HG02885 (cell line): ENCODE data around the gene DDHD1.
"Not testable (repeated sequence)": the region's sequence is repeated elsewhere in the genome, so short reads cannot be mapped to it uniquely, and the experiment has no call there.

ENCODE experiments used
- ATAC-seq: cut with Tn5 transposase; IDR thresholded peaks from one replicate; pipeline ENCODE4 v1.9.1; 2021; ENCODE audit warnings: mild to moderate bottlenecking; ENCODE audit not compliant: unreplicated experiment, poor library complexity

Gene DDHD1

DNA sequence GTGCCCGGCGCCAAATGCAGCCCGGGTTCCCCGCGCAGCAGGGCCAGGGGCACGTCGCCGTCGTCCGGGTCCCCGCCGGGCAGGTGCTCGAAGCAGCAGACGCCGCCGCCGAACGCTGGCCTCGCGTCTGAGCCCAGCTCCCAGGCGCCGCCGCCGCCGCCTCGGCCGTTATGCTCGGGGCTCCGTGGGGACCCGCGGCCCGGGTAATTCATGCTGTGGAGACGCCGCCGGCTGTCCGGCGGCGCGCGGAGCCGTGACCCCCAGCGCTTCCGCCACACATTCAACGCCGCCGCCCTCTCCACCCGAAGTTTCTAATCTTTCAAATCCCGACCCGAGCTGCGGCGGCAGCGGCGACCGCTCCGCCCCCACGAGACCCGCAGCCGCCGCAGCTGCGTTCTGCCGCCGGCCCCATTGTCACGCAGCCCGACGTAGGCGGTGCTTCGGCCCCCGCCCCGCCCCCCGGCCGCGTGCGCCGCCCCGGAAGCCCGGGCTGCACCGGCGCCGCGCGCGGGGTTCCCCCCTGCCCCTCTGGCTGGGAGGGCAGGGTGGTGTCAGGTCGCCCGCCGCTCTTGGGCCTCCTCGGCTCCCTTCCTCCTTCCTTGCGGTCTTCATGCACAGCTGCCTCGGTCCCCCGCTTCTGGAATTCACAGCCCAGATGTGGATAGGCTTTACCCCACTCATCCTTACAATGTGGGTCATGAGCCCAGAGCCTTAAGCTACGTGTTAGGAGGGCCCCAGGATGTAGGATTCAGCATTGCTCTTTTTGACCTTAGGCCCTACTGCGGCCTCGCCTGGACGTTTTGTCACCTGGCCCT is at the start of gene DDHD1:
Gene DDHD1, minus strand, starts transcription at position 437 of the 815 bp plus-strand sequence. Its CDS starts 225 bp downstream, at position 212.
- ATAC-seq = peak; percentile 77

DNA sequence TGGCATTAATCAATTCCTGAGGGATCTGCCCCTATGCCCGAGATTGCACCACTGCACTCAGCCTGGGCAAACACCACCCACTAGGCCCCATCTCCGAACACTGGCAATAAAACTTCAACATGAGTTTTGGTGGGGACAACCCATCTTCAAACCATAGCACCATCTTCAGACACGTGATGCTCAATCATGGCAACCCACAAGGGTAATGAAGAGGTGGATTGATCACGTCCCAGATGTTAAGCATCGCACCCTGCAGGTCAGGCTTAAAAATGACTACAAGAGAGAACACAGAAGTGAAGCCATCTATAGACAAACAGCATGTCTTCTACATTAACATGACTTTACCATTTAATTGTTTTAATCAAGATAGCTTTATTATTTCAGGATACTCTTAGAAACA is 42.8 kb upstream of the DDHD1 start:
- ATAC-seq = no peak

DNA sequence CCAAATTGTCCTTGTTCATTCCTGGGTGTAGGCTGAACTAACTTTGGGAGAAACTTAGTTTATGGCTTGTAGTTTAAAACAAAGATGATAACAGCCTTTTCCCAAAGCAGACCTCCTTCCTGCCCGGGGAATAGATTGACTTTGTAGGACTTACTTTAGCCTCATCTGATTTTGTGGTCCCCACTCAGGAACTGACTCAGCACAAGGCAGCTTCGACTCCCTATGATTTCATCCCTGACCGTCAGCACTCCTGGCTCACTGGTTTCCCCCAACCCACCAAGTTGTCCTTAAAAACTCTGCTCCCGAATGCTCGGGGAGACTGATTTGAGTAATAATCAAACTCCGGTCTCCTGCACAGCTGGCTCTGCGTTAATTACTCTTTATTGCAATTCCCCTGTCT is 40.1 kb upstream of the DDHD1 start:
- no peak for ATAC-seq

GRCh38 chr14:53192052-53192760 is 39.1 kb upstream of the DDHD1 start:
- no peak for ATAC-seq

DNA sequence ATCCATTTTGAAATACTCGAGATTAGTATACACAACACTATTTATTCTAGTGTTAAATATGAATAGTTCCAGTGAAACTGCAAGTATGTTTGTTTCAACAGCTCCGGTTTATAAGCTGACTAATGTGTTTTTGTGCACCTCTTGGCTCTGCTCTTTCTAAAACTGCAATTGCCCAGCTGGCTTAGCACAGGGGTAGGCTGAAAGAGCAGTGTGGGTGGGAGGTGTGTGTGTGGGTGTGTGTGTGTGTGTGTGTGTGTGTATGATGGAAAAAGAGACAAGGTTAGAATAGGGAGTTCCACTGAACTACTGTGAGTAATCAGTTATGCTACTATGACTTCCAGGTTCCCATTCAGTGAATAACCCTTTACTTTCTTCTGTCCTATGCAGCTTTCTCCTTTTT is 37.8 kb upstream of the DDHD1 start:
- peak; percentile 83 for ATAC-seq

DNA sequence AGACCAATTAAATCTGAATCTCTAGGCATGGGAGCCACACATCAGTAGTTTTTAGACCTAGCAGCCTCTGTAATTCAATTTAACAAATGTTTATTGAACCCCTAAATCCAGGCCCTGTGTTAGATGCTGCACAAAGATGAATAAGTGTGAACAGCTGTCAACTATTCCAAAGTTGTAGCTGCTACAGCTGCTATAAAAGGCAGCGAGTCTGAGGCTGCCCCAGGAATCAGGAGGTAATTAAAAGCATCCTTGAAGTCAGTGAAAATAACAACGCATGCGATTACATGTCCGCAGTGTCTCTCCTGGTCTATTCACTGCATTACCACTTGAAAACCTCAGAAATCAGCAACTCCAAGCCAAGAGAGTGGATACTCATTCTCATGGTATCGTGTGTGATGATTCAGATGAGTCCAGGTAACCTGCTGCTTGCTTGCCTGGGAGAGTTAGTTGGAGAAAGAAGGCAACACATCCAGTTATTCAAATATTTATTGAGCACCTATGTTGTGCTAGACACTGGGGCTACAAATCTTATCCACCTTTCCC is 34.9 kb upstream of the DDHD1 start:
- no peak for ATAC-seq

DNA sequence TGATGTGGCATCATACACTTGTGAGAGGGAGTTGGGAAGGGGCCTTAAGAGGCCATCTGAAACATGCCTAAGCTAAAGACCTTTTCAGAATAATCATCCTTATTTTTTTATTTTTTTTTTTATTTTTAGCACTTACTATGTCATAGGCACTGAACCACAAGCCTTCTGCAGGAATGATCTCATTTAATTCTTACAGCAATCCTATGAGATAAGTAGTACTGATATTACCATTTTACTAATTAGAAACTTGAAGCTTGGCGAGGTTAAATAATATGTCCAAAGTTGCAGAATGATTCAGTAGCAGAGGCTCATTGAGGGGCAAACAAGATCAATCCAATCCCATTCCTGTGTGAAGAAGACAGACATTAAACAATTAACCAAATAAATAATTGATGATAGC is 33.4 kb upstream of the DDHD1 start:
- no peak for ATAC-seq

- ATAC-seq = no peak
Measured at GRCh38 chr14:53183611-53184010, 30.5 kb upstream of the DDHD1 start.

- ATAC-seq = no peak
Measured at GRCh38 chr14:53183056-53183455, 29.9 kb upstream of the DDHD1 start.

DNA sequence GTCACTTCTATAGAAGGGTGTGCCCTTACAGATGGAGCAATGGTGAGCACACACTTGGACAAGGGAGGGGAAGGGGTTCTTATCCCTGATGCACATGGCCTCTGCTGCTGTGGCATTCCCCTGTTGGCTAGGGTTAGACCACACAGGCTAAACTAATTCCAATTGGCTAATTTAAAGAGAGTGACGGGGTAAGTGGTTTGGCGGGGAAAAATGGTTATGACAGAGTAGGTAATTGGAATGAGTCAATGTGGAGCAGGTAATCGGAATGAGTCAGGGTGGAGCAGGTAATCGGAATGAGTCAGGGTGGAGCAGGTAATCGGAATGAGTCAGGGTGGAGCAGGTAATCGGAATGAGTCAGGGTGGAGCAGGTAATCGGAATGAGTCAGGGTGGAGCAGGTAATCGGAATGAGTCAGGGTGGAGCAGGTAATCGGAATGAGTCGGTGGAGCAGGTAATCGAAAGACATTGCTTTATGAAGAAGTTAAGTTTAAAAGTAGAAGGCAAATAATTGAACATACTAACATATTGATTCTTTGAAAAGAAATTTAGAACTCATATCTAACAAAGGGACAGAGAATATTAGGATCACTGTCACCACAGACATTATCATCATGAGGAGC is 28.4 kb upstream of the DDHD1 start:
- not testable (repeated sequence) for ATAC-seq

DNA sequence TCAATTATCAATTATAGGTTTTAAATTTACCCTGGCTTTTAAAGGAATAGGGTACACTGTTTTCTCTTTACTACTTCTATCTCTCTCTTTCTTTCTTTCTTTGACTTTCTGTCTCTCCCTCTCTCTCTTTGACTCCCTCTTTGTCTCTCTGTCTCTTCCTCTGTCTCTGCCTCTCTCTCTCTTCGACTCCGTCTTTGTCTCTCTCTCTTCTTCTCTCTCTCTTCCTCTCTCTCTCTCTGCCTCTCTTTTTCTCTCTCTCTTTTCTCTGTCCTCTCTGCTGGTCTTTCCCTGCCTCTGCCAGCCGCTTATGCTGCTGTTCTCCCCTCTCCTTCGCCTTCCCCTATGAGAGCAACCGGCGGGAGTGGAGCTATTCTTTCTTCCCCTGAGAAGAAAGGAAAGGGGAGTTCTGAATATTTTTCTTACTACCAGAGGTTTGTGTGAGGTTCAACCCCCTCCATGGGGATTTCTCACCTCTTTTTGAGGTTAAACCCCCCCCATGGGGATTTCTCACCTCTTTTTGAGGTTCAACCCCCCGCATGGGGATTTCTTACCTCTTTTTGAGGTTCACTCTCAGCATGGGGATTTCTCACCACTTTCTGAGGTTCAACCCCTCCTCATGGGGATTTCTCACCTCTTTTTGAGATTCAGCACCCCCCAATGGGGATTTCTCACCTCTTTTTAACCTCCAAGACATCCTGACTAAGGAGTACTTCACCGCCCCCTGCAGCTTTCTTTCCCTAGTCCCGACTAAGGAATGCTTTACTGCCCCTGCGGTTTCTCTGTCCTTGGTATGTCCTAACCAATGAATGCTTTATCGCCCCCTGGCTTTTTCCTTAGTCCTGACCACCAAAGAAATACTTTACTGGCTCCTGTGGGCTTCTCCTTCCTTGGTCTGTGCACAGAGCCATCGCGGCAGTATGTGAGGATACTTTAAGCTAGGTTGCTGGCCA is 27.4 kb upstream of the DDHD1 start:
- ATAC-seq = peak; percentile 52

- not testable (repeated sequence) for ATAC-seq
Measured at GRCh38 chr14:53179486-53180005, 26.4 kb upstream of the DDHD1 start.

GRCh38 chr14:53175375-53175774 is 22.3 kb upstream of the DDHD1 start:
- ATAC-seq = no peak

DNA sequence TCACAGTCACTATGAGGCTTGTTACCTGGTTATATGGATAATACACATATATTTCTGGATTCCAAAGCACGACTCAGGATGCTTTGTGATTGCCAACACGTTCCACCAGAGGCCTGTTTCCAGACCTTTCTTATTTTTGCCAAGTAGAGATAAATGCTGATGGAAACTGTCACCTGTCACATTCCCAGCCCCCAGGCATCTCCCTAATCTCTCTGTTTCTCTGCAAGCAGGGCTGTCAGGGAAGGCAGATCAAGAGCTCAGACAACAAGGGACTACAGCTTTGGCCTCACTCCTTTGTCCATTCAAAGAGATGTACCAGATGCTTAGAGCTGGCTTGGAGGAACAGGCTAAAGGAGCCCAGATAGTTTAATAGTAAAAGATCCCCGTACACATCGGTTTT is 21.8 kb upstream of the DDHD1 start:
- ATAC-seq = no peak

GRCh38 chr14:53168786-53169185 is 15.7 kb upstream of the DDHD1 start:
- no peak for ATAC-seq

DNA sequence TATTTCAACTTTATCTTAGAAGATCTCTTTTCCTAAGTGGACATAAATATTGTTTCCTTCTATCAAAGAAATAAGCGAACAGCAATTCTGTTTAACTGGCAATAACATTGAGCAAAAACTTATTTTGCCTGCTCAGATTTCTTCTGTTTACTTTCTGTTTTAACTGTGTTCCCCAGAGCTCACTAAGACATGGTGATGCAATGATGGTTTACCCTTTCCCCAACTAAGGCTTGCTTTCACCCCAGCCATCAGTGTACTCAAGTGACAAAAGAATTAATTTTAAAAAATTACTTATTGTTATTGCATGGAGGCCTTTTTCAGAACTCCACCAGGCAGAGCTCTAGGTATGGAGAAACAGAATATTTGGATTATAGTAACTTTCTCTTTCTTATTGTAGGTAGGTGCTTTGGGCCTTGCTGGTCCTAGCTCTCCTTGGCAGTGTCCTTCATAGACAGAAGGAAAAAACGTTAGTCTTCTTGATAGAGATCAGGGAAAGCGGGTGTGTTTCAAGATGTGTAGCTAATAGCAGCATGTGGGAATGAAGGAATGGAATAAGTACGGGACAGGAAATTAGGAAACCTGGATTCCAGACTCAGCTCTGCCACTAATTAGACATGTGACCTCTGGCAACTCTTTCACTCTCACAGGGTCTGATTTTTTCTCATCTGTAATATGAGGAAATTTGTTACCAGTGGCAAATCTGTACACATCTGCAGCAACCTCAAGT is 14.6 kb upstream of the DDHD1 start:
- ATAC-seq = no peak

- ATAC-seq = peak; percentile 77
Measured at GRCh38 chr14:53161758-53162435, 8.8 kb upstream of the DDHD1 start.

GRCh38 chr14:53156238-53156637 is 3.1 kb upstream of the DDHD1 start:
- ATAC-seq = no peak
